IMR-90 (cell line): ENCODE data around the gene TTLL11. TPM values are rescaled to one million over a fixed set of nuclear protein-coding genes. Genes with fewer than 3 reads are reported as not detected.

Experiments used
- ATAC-seq: fragments of 200-7000 bp; cut with Tn5 transposase; 2 replicates; pipeline ENCODE4 v1.9.1; 2020; ENCODE audit warnings: low read depth, mild to moderate bottlenecking, moderate library complexity
- BruUV-seq: library from RNA; stranded (reverse); fragments of 400-500 nt; replicated peaks from 2 replicates; lab custom pipeline; 2021; lab: Mats Ljungman, UMichigan
- CTCF ChIA-PET: fragments of 300-600 bp; formaldehyde crosslinking; extraction: SDS; loops from one replicate; lab custom pipeline; 2021; ENCODE audit warnings: antibody characterized with exemption; lab: Yijun Ruan, JAX
- POLR2A ChIA-PET: fragments of 300-600 bp; sonication (Branson Sonifier 250); formaldehyde crosslinking; loops from one replicate; lab custom pipeline; 2022; ENCODE audit warnings: antibody characterized with exemption; ENCODE audit not compliant: unreplicated experiment; lab: Charles Lee
- DNase-seq: peaks from one replicate; pipeline ENCODE4 v3.0.0; 2013
- H2AFZ ChIP-seq: replicated peaks from 2 replicates; pipeline ENCODE3; 2013; ENCODE audit warnings: low read length, mild to moderate bottlenecking; ENCODE audit not compliant: poor library complexity
- H2AK5ac ChIP-seq: 2 replicates; pipeline ENCODE4 v1.6.1; 2013; ENCODE audit warnings: low read depth, low read length, inconsistent platforms
- H2AK9ac ChIP-seq: replicated peaks from 2 replicates; pipeline ENCODE3; 2013; ENCODE audit warnings: mild to moderate bottlenecking, low read depth, low read length, moderate library complexity; ENCODE audit not compliant: poor library complexity
- H2BK120ac ChIP-seq: 2 replicates; pipeline ENCODE4 v1.6.1; 2013; ENCODE audit warnings: low read depth, low read length, inconsistent platforms
- H2BK15ac ChIP-seq: 3 replicates; pipeline ENCODE4 v1.6.1; 2013; ENCODE audit warnings: low read depth, low read length, inconsistent platforms
- H2BK20ac ChIP-seq: 2 replicates; pipeline ENCODE4 v1.6.1; 2013; ENCODE audit warnings: low read depth, mild to moderate bottlenecking, inconsistent platforms, low read length, moderate library complexity
- H2BK5ac ChIP-seq: 2 replicates; pipeline ENCODE4 v1.6.1; 2013; ENCODE audit warnings: mild to moderate bottlenecking, low read depth, low read length, inconsistent platforms; ENCODE audit not compliant: poor library complexity, severe bottlenecking
- H3K14ac ChIP-seq: replicated peaks from 2 replicates; pipeline ENCODE4 v1.6.1; 2013; ENCODE audit warnings: low read depth, low read length, inconsistent platforms
- H3K18ac ChIP-seq: 2 replicates; pipeline ENCODE4 v1.6.1; 2013; ENCODE audit warnings: low read depth, low read length, control low read depth
- H3K23ac ChIP-seq: 2 replicates; pipeline ENCODE4 v1.6.1; 2013; ENCODE audit warnings: low read depth, low read length, inconsistent platforms
- H3K27ac ChIP-seq: 2 replicates; pipeline ENCODE4 v1.5.1; 2013; ENCODE audit warnings: mild to moderate bottlenecking, control low read depth, low read length; ENCODE audit not compliant: insufficient read depth
- H3K27me3 ChIP-seq: 2 replicates; pipeline ENCODE4 v1.6.1; 2013; ENCODE audit warnings: low read length; ENCODE audit not compliant: control insufficient read depth, insufficient read depth
- H3K36me3 ChIP-seq: 2 replicates; pipeline ENCODE4 v1.6.1; 2013; ENCODE audit warnings: low read length, mixed read lengths; ENCODE audit not compliant: control insufficient read depth, insufficient read depth
- H3K4ac ChIP-seq: 2 replicates; pipeline ENCODE4 v1.6.1; 2013; ENCODE audit warnings: low read depth, low read length, inconsistent platforms
- H3K4me1 ChIP-seq: 2 replicates; pipeline ENCODE4 v1.6.1; 2013; ENCODE audit warnings: low read length, mixed read lengths; ENCODE audit not compliant: control insufficient read depth, insufficient read depth
- H3K4me2 ChIP-seq: 2 replicates; pipeline ENCODE4 v1.6.1; 2013; ENCODE audit warnings: low read depth, mild to moderate bottlenecking, control low read depth, low read length, moderate library complexity
- H3K4me3 ChIP-seq: 2 replicates; pipeline ENCODE4 v1.5.1; 2013; ENCODE audit warnings: low read depth, mild to moderate bottlenecking, control low read depth, low read length, moderate library complexity; ENCODE audit not compliant: insufficient read depth
- H3K56ac ChIP-seq: 2 replicates; pipeline ENCODE4 v1.6.1; 2013; ENCODE audit warnings: low read length, inconsistent platforms; ENCODE audit not compliant: insufficient read depth; ENCODE audit errors: extremely low read depth
- H3K79me1 ChIP-seq, 2 experiments: 2 replicates each; pipeline ENCODE4 v1.6.1; 2013; ENCODE audit warnings: low read length in 2 of 2, inconsistent platforms in 1 of 2, low read depth in 1 of 2
- H3K9ac ChIP-seq: 2 replicates; pipeline ENCODE4 v1.6.1; 2013; ENCODE audit warnings: low read depth, low read length, control low read depth
- H3K9me1 ChIP-seq: 2 replicates; pipeline ENCODE4 v1.6.1; 2013; ENCODE audit warnings: low read length, inconsistent platforms; ENCODE audit not compliant: insufficient read depth
- H3K9me3 ChIP-seq: 2 replicates; pipeline ENCODE4 v1.6.1; 2013; ENCODE audit warnings: low read length; ENCODE audit not compliant: control insufficient read depth, insufficient read depth
- H4K20me1 ChIP-seq: 2 replicates; pipeline ENCODE4 v1.6.1; 2013; ENCODE audit warnings: low read length, inconsistent platforms; ENCODE audit not compliant: insufficient read depth
- H4K5ac ChIP-seq: 2 replicates; pipeline ENCODE4 v1.6.1; 2013; ENCODE audit warnings: mild to moderate bottlenecking, low read depth, low read length, control low read depth
- H4K8ac ChIP-seq, 2 experiments: 2 replicates each; pipeline ENCODE4 v1.6.1; 2013; ENCODE audit warnings: low read depth in 2 of 2, low read length in 2 of 2, control low read depth in 1 of 2, inconsistent platforms in 1 of 2
- H4K91ac ChIP-seq: 2 replicates; pipeline ENCODE4 v1.6.1; 2013; ENCODE audit warnings: low read depth, low read length, inconsistent platforms; ENCODE audit not compliant: insufficient read depth
- CHD1 ChIP-seq: IDR thresholded peaks from 2 replicates; pipeline ENCODE4 v1.6.1; 2012; ENCODE audit warnings: low read depth, low read length, improper control_type of control experiment
- FOS ChIP-seq: fragments of 150-350 bp; IDR thresholded peaks from 2 replicates; pipeline ENCODE4 v1.6.1; 2016; ENCODE audit warnings: low read depth, low read length
- MAZ ChIP-seq: IDR thresholded peaks from 2 replicates; pipeline ENCODE4 v1.6.1; 2012; ENCODE audit warnings: low read depth, mild to moderate bottlenecking, low read length, improper control_type of control experiment, moderate library complexity, borderline replicate concordance
- NFE2L2 ChIP-seq: fragments of 150-350 bp; IDR thresholded peaks from 2 replicates; pipeline ENCODE4 v1.6.1; 2016; ENCODE audit warnings: low read depth, mild to moderate bottlenecking, low read length
- USF2 ChIP-seq: fragments of 150-350 bp; IDR thresholded peaks from 2 replicates; pipeline ENCODE4 v1.6.1; 2017; ENCODE audit warnings: mild to moderate bottlenecking, antibody characterized with exemption, low read length, low read depth
- WGBS, 2 experiments: methylation state at CpG; one replicate each; pipeline versions ENCODE4 v1.1.5 to v1.1.7; 2013; ENCODE audit warnings: missing lambda C conversion rate in 2 of 2; ENCODE audit not compliant: insufficient read length in 1 of 2; ENCODE audit errors: extremely low coverage in 2 of 2; 5-methylcytosine and 5-hydroxymethylcytosine counted together
- dilution Hi-C: fragments of 300-500 bp; cut with HindIII; formaldehyde crosslinking; loops from one replicate; pipeline ENCODE4 v1.14.3; 2018; ENCODE audit warnings: low sequenced_read_pairs; ENCODE audit not compliant: unreplicated experiment
- in situ Hi-C: fragments of 300-500 bp; cut with MboI; formaldehyde crosslinking; loops from 3 replicates; pipeline ENCODE4 v1.14.3; 2019; ENCODE audit warnings: low sequenced_read_pairs, inconsistent platforms, mixed read lengths
- intact Hi-C: fragments of 100-400 bp; cut with micrococcal nuclease; formaldehyde crosslinking; loops from 2 replicates; pipeline ENCODE4 v1.10.0; 2022
- polyA plus RNA-seq, 3 experiments: library from polyadenylated mRNA; depleted of rRNA; stranded (reverse); fragments of >200 nt; gene quantifications; 2 replicates each; pipeline ENCODE4 v1.2.3, GENCODE V29; 2012; ENCODE audit warnings: low replicate concordance in 1 of 3
- total RNA-seq: library from RNA; depleted of rRNA; stranded (reverse); fragments of >200 nt; gene quantifications from 2 replicates; pipeline ENCODE4 v1.2.3, GENCODE V29; 2012
- TF ChIP-seq, protein P1 (sequence below): fragments of 150-350 bp; IDR thresholded peaks from 2 replicates; pipeline ENCODE4 v1.6.1; 2016; ENCODE audit warnings: low read depth, mild to moderate bottlenecking, low read length, moderate library complexity, borderline replicate concordance

The TTLL11 gene
- total and polyA plus RNA-seq, 2 of the 4 experiments (the other 2 are of a cell fraction): 2.0 to 4.6 TPM

DNA sequence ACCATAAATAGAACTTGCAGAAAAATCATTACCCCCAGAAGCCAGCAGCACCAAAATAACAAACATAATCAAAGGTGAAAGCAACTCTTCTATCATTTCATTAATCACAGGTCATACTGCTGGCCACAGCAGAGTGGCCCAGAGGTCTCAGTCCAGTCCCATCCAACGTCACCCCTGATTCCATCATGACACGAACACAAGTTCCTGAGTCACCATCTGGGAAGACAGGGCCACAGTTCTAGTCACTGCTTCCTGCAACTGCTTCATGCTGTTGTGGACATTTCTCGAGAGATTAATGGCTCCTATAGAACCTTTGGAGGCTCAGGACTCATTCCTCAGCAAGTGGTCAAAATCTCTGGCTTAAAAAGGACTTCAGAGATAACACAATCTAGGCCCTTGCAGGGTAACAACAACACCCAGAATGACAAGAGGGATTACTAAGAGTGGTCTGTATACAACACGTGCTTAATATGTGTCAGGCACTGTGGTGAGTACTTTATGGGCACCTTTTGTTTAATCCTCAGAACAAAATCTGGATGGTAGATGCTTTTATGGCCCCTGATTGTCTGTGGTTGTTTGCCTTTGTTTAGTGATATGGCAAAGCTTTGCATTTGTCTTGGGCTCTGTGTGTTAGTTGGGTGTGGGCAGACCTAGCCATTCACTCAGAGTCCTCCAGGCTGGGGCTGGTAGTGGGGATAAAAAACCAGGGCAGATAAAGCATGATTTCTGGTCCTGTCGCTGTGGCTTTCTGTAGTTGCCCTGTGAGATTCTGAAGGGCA, 257.3 kb downstream of the TTLL11 start:
- WGBS, 2 experiments: 84% methylated on average over 3 of the region's 5 CpGs; no CpG with 5 or more reads in 1 of the 2 experiments
- ChIA-PET POLR2A (no interaction called here), CTCF (no interaction called here)
- intact Hi-C loops: no loop called here
- H3K36me3 ChIP-seq: no peaks in the 10 kb centered on the region
- H3K27ac ChIP-seq: no peak overlapping the region
- no peak overlapping the region for H3K18ac ChIP-seq
- H2AK5ac ChIP-seq: peak overlapping the region; percentile 59; the same call in 1 of the 2 replicates
- H3K4me3 ChIP-seq: no peak overlapping the region
- DNase-seq (peak; percentile 20), ATAC-seq (no peak)
- no peaks in the 10 kb centered on the region for H3K9me3 ChIP-seq
- peaks cover 12% of the 10 kb centered on the region for H3K9me1 ChIP-seq
- H3K79me1 ChIP-seq: peaks cover 0 to 5% of the 10 kb centered on the region in 2 experiments; a peak in 1 of 4 replicates
- no peak overlapping the region for H4K5ac ChIP-seq
- no peak overlapping the region for H4K8ac ChIP-seq
- no peak overlapping the region for H2BK20ac ChIP-seq
- H2AFZ ChIP-seq: no peak overlapping the region
- H4K91ac ChIP-seq: no peak overlapping the region; the same call in 1 of the 2 replicates
- dilution Hi-C loops: no loop called here
- H3K9ac ChIP-seq: no peak overlapping the region
- no peaks in the 10 kb centered on the region for H3K27me3 ChIP-seq
- H4K20me1 ChIP-seq: no peaks in the 10 kb centered on the region
- H3K4me2 ChIP-seq: no peak overlapping the region
- no peak overlapping the region for H2BK15ac ChIP-seq
- H3K4me1 ChIP-seq: peaks cover 16% of the 10 kb centered on the region
- H3K4ac ChIP-seq: peak overlapping the region; percentile 31; the same call in 1 of the 2 replicates
- in situ Hi-C loops: no loop called here
- peak overlapping the region; percentile 16; the same call in 1 of the 2 replicates for H2BK120ac ChIP-seq
- H3K14ac ChIP-seq: no peak overlapping the region
- H3K23ac ChIP-seq: no peak overlapping the region
- no peak overlapping the region for H2AK9ac ChIP-seq
- TF ChIP-seq, protein P1, sequence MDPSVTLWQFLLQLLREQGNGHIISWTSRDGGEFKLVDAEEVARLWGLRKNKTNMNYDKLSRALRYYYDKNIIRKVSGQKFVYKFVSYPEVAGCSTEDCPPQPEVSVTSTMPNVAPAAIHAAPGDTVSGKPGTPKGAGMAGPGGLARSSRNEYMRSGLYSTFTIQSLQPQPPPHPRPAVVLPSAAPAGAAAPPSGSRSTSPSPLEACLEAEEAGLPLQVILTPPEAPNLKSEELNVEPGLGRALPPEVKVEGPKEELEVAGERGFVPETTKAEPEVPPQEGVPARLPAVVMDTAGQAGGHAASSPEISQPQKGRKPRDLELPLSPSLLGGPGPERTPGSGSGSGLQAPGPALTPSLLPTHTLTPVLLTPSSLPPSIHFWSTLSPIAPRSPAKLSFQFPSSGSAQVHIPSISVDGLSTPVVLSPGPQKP: no peak
- TF ChIP-seq USF2 (no peak), MAZ (no peak), FOS (no peak), NFE2L2 (no peak), CHD1 (no peak)
- no TSS peak for BruUV-seq
- no peak overlapping the region for H2BK5ac ChIP-seq
- H3K56ac ChIP-seq: no peak overlapping the region
